ENCODE measurements around the gene ZNHIT3. TPM values are rescaled to one million over a fixed set of nuclear protein-coding genes. Genes with fewer than 3 reads are reported as not detected.

ZNHIT3 gene
- total and polyA plus RNA-seq, 9 donors: 27.7 to 63.5 (median 34.5) TPM

DNA sequence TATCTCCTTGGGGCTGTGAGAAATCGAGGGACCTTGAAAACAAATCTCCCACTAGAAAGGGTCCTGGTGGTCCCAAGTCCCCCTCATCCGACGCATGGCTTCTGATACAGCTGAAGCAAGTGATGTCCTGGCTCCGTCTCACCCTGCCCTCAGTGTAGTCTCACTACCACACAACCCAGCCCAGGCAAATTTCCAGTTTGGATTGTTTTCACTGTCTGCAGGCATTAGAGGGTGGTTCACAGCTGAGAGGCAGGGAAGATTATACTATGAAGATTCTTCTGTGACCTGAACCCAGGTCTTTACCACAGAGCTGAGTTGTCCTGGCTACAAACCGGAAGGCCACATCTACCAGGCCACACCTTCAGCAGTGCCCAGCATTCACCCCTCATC lies 17.7 kb downstream of the ZNHIT3 start:
- 94 to 98% (median 95%) methylated on average over 5 of the region's 5 CpGs for WGBS, 3 donors
- Histone ChIP-seq H3K27ac (no peak overlapping the region), H3K36me3 (no peaks in the 10 kb centered on the region), H3K27me3 (no peaks in the 10 kb centered on the region), H3K4me3 (no peak overlapping the region), H3K9me3 (no peaks in the 10 kb centered on the region), H3K4me1 (ENCODE audit: insufficient read depth) (no peaks in the 10 kb centered on the region)
- TF ChIP-seq, protein P1, sequence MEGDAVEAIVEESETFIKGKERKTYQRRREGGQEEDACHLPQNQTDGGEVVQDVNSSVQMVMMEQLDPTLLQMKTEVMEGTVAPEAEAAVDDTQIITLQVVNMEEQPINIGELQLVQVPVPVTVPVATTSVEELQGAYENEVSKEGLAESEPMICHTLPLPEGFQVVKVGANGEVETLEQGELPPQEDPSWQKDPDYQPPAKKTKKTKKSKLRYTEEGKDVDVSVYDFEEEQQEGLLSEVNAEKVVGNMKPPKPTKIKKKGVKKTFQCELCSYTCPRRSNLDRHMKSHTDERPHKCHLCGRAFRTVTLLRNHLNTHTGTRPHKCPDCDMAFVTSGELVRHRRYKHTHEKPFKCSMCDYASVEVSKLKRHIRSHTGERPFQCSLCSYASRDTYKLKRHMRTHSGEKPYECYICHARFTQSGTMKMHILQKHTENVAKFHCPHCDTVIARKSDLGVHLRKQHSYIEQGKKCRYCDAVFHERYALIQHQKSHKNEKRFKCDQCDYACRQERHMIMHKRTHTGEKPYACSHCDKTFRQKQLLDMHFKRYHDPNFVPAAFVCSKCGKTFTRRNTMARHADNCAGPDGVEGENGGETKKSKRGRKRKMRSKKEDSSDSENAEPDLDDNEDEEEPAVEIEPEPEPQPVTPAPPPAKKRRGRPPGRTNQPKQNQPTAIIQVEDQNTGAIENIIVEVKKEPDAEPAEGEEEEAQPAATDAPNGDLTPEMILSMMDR (IDR thresholded peaks at IDR 0.05): no peak
- no peak for TF ChIP-seq POLR2A (IDR thresholded peaks at IDR 0.05)
- TF ChIP-seq EP300 (IDR thresholded peaks at IDR 0.05): no peak
- intact Hi-C loops (cut with DNase I): no loop called here
- DNase-seq: no peak

DNA sequence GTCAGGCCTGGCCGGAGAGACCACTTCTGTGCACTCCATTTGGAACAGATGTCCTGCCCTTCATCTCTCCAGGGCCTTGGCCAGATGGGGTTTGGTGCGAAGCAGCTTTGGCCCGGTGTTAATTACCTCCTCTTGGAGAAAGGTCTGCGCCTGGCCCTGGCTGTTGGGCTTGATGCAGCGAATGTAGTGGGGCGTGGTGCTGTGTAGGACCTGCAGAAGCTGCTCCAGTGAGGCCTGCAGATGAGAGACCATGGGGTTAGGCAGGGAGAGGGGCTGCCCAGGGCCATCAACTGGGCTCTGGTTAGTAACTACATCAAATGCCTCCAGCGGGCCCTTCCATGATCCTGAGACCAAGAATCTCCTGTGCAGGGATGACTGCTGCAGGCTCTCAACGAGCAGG lies 18.7 kb downstream of the ZNHIT3 start:
- Histone ChIP-seq H3K9me3 (no peaks in the 10 kb centered on the region), H3K4me1 (ENCODE audit: insufficient read depth) (no peaks in the 10 kb centered on the region), H3K4me3 (no peak overlapping the region), H3K36me3 (no peaks in the 10 kb centered on the region), H3K27me3 (no peaks in the 10 kb centered on the region), H3K27ac (no peak overlapping the region)
- intact Hi-C loops (cut with DNase I): no loop called here
- WGBS, 3 donors: 87 to 93% (median 92%) methylated on average over 8 of the region's 8 CpGs
- TF ChIP-seq EP300 (IDR thresholded peaks at IDR 0.05): no peak
- no peak for TF ChIP-seq POLR2A (IDR thresholded peaks at IDR 0.05)
- TF ChIP-seq, protein P1 (IDR thresholded peaks at IDR 0.05): no peak
- DNase-seq: no peak

DNA sequence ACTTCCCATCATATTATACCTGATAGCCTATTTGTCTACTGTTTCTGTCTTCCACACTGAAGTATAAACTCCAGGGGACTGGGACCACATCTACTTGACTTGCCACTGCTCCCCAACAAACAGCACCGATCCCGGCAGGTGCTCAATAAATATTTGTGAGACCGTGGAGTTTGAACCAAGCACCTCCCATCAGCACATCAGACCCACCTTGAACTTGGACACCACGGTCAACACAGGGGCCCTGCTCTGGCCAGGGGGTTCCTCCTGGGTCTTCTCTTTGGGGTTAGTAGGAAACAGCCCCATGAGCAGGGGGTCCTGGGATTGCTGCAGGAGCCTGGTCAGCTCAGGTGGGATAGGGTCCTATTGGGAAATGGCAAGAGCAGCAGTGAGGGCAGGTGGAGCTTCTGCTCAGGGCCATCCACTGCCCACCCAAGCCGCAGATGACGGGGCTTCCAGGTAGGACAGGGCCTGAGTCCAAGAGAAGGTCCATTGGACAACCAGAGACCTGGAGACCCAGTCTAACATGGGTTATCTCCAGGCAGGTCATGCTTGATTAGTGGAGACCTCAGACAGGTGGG lies 19.9 kb downstream of the ZNHIT3 start:
- 68 to 84% (median 81%) methylated on average over 6 of the region's 6 CpGs for WGBS, 3 donors
- H3K36me3 ChIP-seq: no peaks in the 10 kb centered on the region
- intact Hi-C loops (cut with DNase I): no loop called here
- no peaks in the 10 kb centered on the region for H3K9me3 ChIP-seq
- H3K27ac ChIP-seq: no peak overlapping the region
- H3K4me1 ChIP-seq (ENCODE audit: insufficient read depth): no peaks in the 10 kb centered on the region
- no peaks in the 10 kb centered on the region for H3K27me3 ChIP-seq
- no peak for DNase-seq
- no peak overlapping the region for H3K4me3 ChIP-seq
- TF ChIP-seq EP300 (IDR thresholded peaks at IDR 0.05) (no peak), POLR2A (IDR thresholded peaks at IDR 0.05) (no peak)
- TF ChIP-seq, protein P1 (IDR thresholded peaks at IDR 0.05): no peak

DNA sequence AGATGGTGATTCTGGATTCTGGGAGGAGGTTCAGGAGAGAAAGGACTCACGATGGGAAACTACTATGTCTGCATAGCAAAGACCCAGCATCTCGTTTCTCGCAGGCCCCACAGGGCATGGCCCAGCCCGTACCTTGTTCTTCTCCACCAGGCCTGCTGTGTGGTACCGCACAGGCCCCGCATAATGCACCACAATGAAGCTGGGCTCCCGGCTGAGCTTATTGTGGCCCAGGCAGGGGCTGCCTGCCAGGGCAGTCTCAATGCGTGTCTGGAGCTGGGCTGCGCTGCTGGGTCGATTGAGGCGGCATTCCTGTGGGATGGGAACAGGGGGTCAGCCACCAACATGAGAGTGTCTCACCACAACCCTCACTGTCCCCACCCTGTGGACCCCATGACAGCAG lies 20.4 kb downstream of the ZNHIT3 start:
- Histone ChIP-seq H3K27ac (no peak overlapping the region), H3K27me3 (no peaks in the 10 kb centered on the region), H3K4me3 (no peak overlapping the region), H3K36me3 (no peaks in the 10 kb centered on the region), H3K9me3 (no peaks in the 10 kb centered on the region), H3K4me1 (ENCODE audit: insufficient read depth) (no peaks in the 10 kb centered on the region)
- 87 to 98% (median 90%) methylated on average over 11 of the region's 11 CpGs for WGBS, 3 donors
- intact Hi-C loops (cut with DNase I): no loop called here
- no peak for DNase-seq
- TF ChIP-seq, protein P1 (IDR thresholded peaks at IDR 0.05): no peak
- no peak for TF ChIP-seq POLR2A (IDR thresholded peaks at IDR 0.05)
- no peak for TF ChIP-seq EP300 (IDR thresholded peaks at IDR 0.05)
